ENCODE data around the gene MAB21L1.

Gene MAB21L1

GRCh38 chr13:35480346-35480745, 3.9 kb upstream of the MAB21L1 start:
- Histone ChIP-seq H3K27ac (ENCODE audit: low read depth, low read length) (no peak overlapping the region), H2BK120ac (ENCODE audit: insufficient read depth, low read length, poor library complexity) (no peak overlapping the region), H4K12ac (ENCODE audit: low read depth, low read length) (no peak overlapping the region), H3K79me1 (ENCODE audit: low read length) (no peaks in the 10 kb centered on the region), H3K4ac (ENCODE audit: low read depth, low read length) (no peak overlapping the region), H3K27me3 (ENCODE audit: insufficient read depth, low read length) (peaks cover 31% of the 10 kb centered on the region), H3K4me2 (ENCODE audit: low read length) (no peak overlapping the region), H2BK5ac (ENCODE audit: low read depth, low read length, poor library complexity) (no peak overlapping the region), H3K14ac (ENCODE audit: low read length) (no peak overlapping the region), H3K4me3 (ENCODE audit: low read depth, low read length) (no peak overlapping the region), H3K18ac (ENCODE audit: low read length) (no peak overlapping the region), H3K36me3 (ENCODE audit: control insufficient read depth in 1 of 2, insufficient read depth in 2 of 2, low read length in 2 of 2) (no peaks in the 10 kb centered on the region), H4K8ac (ENCODE audit: low read depth, low read length) (no peak overlapping the region), H2AFZ (ENCODE audit: insufficient read depth, low read length, poor library complexity) (no peak overlapping the region), H3K4me1 (ENCODE audit: control insufficient read depth in 1 of 2, insufficient read depth in 2 of 2, low read length in 2 of 2) (peaks cover 13 to 14% of the 10 kb centered on the region in 2 experiments), H3K23ac (ENCODE audit: low read length) (no peak overlapping the region), H2BK12ac (ENCODE audit: low read length) (no peak overlapping the region), H3K9ac (ENCODE audit: low read length) (no peak overlapping the region), H3K79me2 (ENCODE audit: control insufficient read depth, insufficient read depth, low read length, poor library complexity) (no peaks in the 10 kb centered on the region), H2AK5ac (ENCODE audit: low read length) (no peak overlapping the region), H4K91ac (ENCODE audit: low read depth, low read length) (no peak overlapping the region), H3K9me3 (ENCODE audit: insufficient read depth, low read depth, low read length) (peaks cover 5% of the 10 kb centered on the region)
- 100% methylated on average over 1 of the region's 2 CpGs for WGBS (ENCODE audit: extremely low coverage, insufficient coverage, insufficient read length)
- DNase-seq: no peak

GRCh38 chr13:35479706-35480105, 3.2 kb upstream of the MAB21L1 start:
- Histone ChIP-seq H2BK120ac (ENCODE audit: insufficient read depth, low read length, poor library complexity) (no peak overlapping the region), H3K27ac (ENCODE audit: low read depth, low read length) (no peak overlapping the region), H2BK5ac (ENCODE audit: low read depth, low read length, poor library complexity) (no peak overlapping the region), H3K4me2 (ENCODE audit: low read length) (no peak overlapping the region), H3K9me3 (ENCODE audit: insufficient read depth, low read depth, low read length) (peaks cover 8% of the 10 kb centered on the region), H2AK5ac (ENCODE audit: low read length) (no peak overlapping the region), H2BK12ac (ENCODE audit: low read length) (no peak overlapping the region), H3K18ac (ENCODE audit: low read length) (no peak overlapping the region), H3K27me3 (ENCODE audit: insufficient read depth, low read length) (peaks cover 36% of the 10 kb centered on the region), H3K4ac (ENCODE audit: low read depth, low read length) (no peak overlapping the region), H3K4me3 (ENCODE audit: low read depth, low read length) (no peak overlapping the region), H3K9ac (ENCODE audit: low read length) (no peak overlapping the region), H3K23ac (ENCODE audit: low read length) (no peak overlapping the region), H4K8ac (ENCODE audit: low read depth, low read length) (no peak overlapping the region), H2AFZ (ENCODE audit: insufficient read depth, low read length, poor library complexity) (no peak overlapping the region), H3K36me3 (ENCODE audit: control insufficient read depth in 1 of 2, insufficient read depth in 2 of 2, low read length in 2 of 2) (no peaks in the 10 kb centered on the region), H3K4me1 (ENCODE audit: control insufficient read depth in 1 of 2, insufficient read depth in 2 of 2, low read length in 2 of 2) (peaks cover 15 to 17% of the 10 kb centered on the region in 2 experiments), H4K12ac (ENCODE audit: low read depth, low read length) (no peak overlapping the region), H3K79me2 (ENCODE audit: control insufficient read depth, insufficient read depth, low read length, poor library complexity) (no peaks in the 10 kb centered on the region), H3K14ac (ENCODE audit: low read length) (no peak overlapping the region), H4K91ac (ENCODE audit: low read depth, low read length) (no peak overlapping the region), H3K79me1 (ENCODE audit: low read length) (no peaks in the 10 kb centered on the region)
- DNase-seq: no peak
- no CpG with 5 or more reads among the region's 1 CpG for WGBS (ENCODE audit: extremely low coverage, insufficient coverage, insufficient read length)

- Histone ChIP-seq H4K91ac (ENCODE audit: low read depth, low read length) (no peak overlapping the region), H3K4me3 (ENCODE audit: low read depth, low read length) (no peak overlapping the region), H3K27me3 (ENCODE audit: insufficient read depth, low read length) (peaks cover 36% of the 10 kb centered on the region), H3K4me2 (ENCODE audit: low read length) (no peak overlapping the region), H2BK12ac (ENCODE audit: low read length) (no peak overlapping the region), H2AFZ (ENCODE audit: insufficient read depth, low read length, poor library complexity) (no peak overlapping the region), H3K18ac (ENCODE audit: low read length) (no peak overlapping the region), H3K27ac (ENCODE audit: low read depth, low read length) (no peak overlapping the region), H2AK5ac (ENCODE audit: low read length) (no peak overlapping the region), H2BK120ac (ENCODE audit: insufficient read depth, low read length, poor library complexity) (no peak overlapping the region), H3K4me1 (ENCODE audit: control insufficient read depth in 1 of 2, insufficient read depth in 2 of 2, low read length in 2 of 2) (peaks cover 15 to 17% of the 10 kb centered on the region in 2 experiments), H3K36me3 (ENCODE audit: control insufficient read depth in 1 of 2, insufficient read depth in 2 of 2, low read length in 2 of 2) (no peaks in the 10 kb centered on the region), H3K9me3 (ENCODE audit: insufficient read depth, low read depth, low read length) (peaks cover 8% of the 10 kb centered on the region), H4K12ac (ENCODE audit: low read depth, low read length) (no peak overlapping the region), H4K8ac (ENCODE audit: low read depth, low read length) (no peak overlapping the region), H3K4ac (ENCODE audit: low read depth, low read length) (no peak overlapping the region), H3K14ac (ENCODE audit: low read length) (no peak overlapping the region), H3K23ac (ENCODE audit: low read length) (no peak overlapping the region), H3K9ac (ENCODE audit: low read length) (no peak overlapping the region), H3K79me1 (ENCODE audit: low read length) (no peaks in the 10 kb centered on the region), H2BK5ac (ENCODE audit: low read depth, low read length, poor library complexity) (no peak overlapping the region), H3K79me2 (ENCODE audit: control insufficient read depth, insufficient read depth, low read length, poor library complexity) (no peaks in the 10 kb centered on the region)
- DNase-seq: no peak
- no CpG with 5 or more reads among the region's 14 CpGs for WGBS (ENCODE audit: extremely low coverage, insufficient coverage, insufficient read length)
Measured at GRCh38 chr13:35479038-35479492, 2.6 kb upstream of the MAB21L1 start.

- H3K4me2 ChIP-seq (ENCODE audit: low read length): peak overlapping the region; percentile 11
- H2AFZ ChIP-seq (ENCODE audit: insufficient read depth, low read length, poor library complexity): no peak overlapping the region
- H3K36me3 ChIP-seq (ENCODE audit: control insufficient read depth in 1 of 2, insufficient read depth in 2 of 2, low read length in 2 of 2): no peaks in the 10 kb centered on the region
- H2BK12ac ChIP-seq (ENCODE audit: low read length): no peak overlapping the region
- H4K12ac ChIP-seq (ENCODE audit: low read depth, low read length): no peak overlapping the region
- no peak overlapping the region for H3K14ac ChIP-seq (ENCODE audit: low read length)
- WGBS (ENCODE audit: extremely low coverage, insufficient coverage, insufficient read length): no CpG with 5 or more reads among the region's 51 CpGs
- no peak overlapping the region for H4K8ac ChIP-seq (ENCODE audit: low read depth, low read length)
- H3K4me1 ChIP-seq (ENCODE audit: control insufficient read depth in 1 of 2, insufficient read depth in 2 of 2, low read length in 2 of 2): peaks cover 15 to 17% of the 10 kb centered on the region in 2 experiments
- no peak overlapping the region for H2BK120ac ChIP-seq (ENCODE audit: insufficient read depth, low read length, poor library complexity)
- DNase-seq: no peak
- no peak overlapping the region for H3K23ac ChIP-seq (ENCODE audit: low read length)
- H3K4ac ChIP-seq (ENCODE audit: low read depth, low read length): no peak overlapping the region
- H3K4me3 ChIP-seq (ENCODE audit: low read depth, low read length): peak overlapping the region; percentile 26
- H3K27ac ChIP-seq (ENCODE audit: low read depth, low read length): no peak overlapping the region
- no peak overlapping the region for H2AK5ac ChIP-seq (ENCODE audit: low read length)
- peaks cover 8% of the 10 kb centered on the region for H3K9me3 ChIP-seq (ENCODE audit: insufficient read depth, low read depth, low read length)
- no peaks in the 10 kb centered on the region for H3K79me2 ChIP-seq (ENCODE audit: control insufficient read depth, insufficient read depth, low read length, poor library complexity)
- H3K79me1 ChIP-seq (ENCODE audit: low read length): no peaks in the 10 kb centered on the region
- H3K27me3 ChIP-seq (ENCODE audit: insufficient read depth, low read length): peaks cover 36% of the 10 kb centered on the region
- H3K18ac ChIP-seq (ENCODE audit: low read length): no peak overlapping the region
- no peak overlapping the region for H2BK5ac ChIP-seq (ENCODE audit: low read depth, low read length, poor library complexity)
- no peak overlapping the region for H3K9ac ChIP-seq (ENCODE audit: low read length)
- H4K91ac ChIP-seq (ENCODE audit: low read depth, low read length): no peak overlapping the region
Measured at GRCh38 chr13:35478271-35479037, 2.0 kb upstream of the MAB21L1 start.
